Posterior vena cava (tissue), 2 donors: Measurements from ENCODE around the gene EFNA5. TPM values are rescaled to one million over a fixed set of nuclear protein-coding genes. Genes with fewer than 3 reads are reported as not detected.
A peak's percentile ranks its signal among the peaks of the same experiment; 100 is the strongest.

Experiments
- DNase-seq: peaks from one replicate; pipeline ENCODE4 v3.0.0-alpha.2; 2020; ENCODE audit warnings: low spot score
- intact Hi-C, 2 donors: fragments of 100-400 bp; cut with DNase I; formaldehyde crosslinking; loops; one replicate each; pipeline versions ENCODE4 v1.14.1 to v1.14.2; 2022 to 2023
- total RNA-seq, 2 donors: library from RNA; stranded (reverse); fragmentation: NEBNext Ultra II Directional; extraction: Animal tissue kit (Norgen Biotek cat#: 25700); gene quantifications; one replicate each; pipeline ENCODE4 v1.2.1, GENCODE V29; 2021
- donor health status: DM: yes; HTN: yes; CAD: no.
- donor health status: DM: yes; HTN: yes; CAD: no.

EFNA5 gene
- total RNA-seq, 2 donors from 2014 or later: 4.2 to 10.2 TPM

DNA sequence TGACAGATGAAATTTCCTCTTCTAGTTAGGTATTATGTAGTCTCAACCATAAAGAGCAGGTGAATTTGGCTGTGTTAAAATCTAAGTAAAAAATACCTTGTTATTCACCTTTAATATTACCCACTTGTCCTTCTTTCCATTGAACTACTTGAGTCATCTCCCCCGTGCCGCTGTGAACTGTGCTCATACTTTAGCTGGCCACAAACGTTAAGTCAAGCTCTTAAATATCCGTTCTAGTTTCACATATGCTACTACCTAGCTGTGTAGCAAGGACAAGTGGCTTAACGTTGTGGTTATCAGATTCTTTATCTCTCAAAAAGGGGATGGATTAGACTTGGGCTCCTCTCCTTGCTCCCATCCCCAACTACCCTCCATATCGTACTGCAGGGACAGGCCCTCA is 110.4 kb downstream of the EFNA5 start:
- intact Hi-C loops: no loop called here
- no peak for DNase-seq

- intact Hi-C loops: no loop called here
- DNase-seq: no peak
These were observed 111.8 kb downstream of the EFNA5 start for GRCh38 chr5:107558823-107559375.

DNA sequence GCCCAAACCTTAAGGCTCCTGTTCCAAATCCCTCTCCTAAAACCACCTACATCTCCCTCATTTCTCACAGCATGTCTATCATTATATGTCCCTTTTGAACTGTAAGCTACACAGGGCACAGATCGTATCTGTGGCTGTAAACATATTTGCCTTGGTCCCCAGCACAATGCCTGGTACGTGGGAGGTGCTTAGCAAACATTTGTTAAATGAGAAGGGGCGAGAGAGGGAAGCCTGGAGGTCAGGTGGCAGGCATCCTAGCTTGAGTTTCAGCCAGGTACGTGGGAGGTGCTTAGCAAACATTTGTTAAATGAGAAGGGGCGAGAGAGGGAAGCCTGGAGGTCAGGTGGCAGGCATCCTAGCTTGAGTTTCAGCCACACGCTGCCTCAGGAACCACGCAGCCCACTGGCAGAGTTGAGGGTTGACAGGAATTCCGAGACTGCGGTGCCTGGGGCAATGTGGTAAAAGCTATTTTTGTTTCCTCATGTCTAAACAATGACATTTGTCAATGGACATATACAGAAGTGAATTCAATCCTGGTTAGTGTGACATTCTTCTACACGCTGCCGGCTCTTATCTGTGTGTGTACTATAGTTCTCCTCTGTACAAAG is 113.6 kb downstream of the EFNA5 start:
- DNase-seq: no peak
- intact Hi-C loops: no loop called here

GRCh38 chr5:107556575-107556974 is 114.2 kb downstream of the EFNA5 start:
- DNase-seq: no peak
- intact Hi-C loops: no loop called here

DNA sequence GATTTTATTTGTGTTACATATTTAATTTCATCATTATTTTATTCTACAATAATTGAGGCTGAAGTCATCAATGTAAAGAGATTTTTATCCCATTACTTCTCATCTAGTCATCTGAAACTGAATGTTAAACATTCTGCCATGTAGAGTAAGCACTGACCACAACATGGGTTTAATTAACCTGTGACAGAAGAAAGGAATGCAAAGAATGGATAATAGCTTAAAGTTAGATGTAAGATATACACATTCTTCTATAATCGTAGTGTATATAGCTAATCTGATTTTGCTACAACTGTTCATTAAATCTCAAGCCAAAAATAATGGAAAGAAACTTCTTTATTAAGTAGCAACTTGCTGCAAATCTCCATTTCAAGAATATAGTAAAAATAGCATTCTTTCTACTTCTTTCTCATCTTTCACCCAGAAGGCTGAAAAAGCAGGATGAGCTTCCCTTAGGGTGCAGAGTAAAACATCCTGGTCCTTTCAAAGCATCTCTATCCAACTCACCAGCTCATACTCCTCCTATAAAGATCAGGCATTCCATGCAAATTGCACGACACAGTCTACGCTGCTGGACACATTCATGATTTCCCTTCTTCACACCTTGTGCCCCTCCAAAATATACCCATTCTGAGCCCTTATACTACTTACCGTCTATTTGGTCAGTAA is 115.2 kb downstream of the EFNA5 start:
- intact Hi-C loops: no loop called here
- DNase-seq: no peak

- intact Hi-C loops: no loop called here
- DNase-seq: no peak
These were observed 115.8 kb downstream of the EFNA5 start for GRCh38 chr5:107554776-107555424.

DNA sequence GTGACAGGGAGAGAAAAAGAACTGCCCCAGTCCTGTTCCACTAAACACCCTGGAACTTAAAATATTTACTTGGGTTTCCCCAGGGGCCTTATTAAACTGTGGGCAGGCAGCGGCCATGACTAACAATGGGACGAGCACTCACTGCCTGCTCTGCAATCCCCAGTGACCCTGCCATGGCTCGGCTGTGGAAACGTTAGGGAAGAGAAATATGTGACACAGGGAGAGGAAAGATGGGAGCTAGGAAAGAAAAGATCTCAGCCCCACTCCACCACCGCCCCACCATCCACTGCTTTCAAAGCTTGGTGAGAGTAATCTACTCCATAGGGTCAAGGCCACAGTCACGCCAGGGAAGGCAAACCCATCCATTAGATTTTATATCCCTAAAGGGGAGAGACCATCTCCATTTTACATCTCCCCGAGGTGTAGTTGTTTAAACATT is 117.6 kb downstream of the EFNA5 start:
- intact Hi-C loops: no loop called here
- DNase-seq: no peak

GRCh38 chr5:107551088-107551487 is 119.6 kb downstream of the EFNA5 start:
- DNase-seq: no peak
- intact Hi-C loops: no loop called here

DNA sequence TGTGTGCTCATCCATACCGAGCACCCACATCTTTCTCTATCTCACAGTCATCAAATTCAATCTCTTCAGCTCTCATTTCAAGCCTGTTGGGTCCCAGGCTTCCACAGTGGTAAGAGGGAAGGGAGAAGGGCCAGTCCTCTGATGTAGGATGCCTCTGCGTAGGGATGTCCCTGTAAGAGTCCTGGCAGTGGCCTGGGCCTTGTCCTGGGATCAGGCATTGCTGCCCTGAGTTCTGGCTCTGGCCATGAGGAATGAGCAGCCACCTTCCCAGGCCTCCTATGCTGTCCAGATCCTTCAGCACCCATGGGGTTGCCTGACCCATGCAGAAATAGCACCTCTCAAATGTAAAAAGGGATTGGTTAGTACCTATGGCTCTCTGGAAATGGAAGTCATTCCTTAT is 121.2 kb downstream of the EFNA5 start:
- intact Hi-C loops: no loop called here
- no peak for DNase-seq

DNA sequence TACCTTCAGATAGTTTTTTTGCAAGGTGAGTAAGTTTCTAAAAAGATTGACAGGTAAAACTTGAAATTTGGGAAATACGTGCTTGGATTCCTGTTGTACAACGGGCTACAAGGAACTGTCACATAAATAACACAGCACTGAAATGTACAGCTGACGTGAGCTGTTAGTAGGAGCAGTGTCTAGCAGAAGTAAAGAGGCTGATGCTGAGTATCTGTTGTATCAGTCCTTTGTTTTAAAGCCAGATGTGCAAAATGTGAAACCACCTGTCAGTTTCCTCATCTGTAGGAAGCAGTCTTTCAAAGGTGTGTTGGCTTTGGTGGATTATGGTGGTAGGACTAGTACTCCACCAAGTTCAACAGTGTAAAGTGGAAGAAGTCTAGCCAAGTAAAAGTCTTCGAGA is 122.3 kb downstream of the EFNA5 start:
- intact Hi-C loops: no loop called here
- DNase-seq: no peak

DNA sequence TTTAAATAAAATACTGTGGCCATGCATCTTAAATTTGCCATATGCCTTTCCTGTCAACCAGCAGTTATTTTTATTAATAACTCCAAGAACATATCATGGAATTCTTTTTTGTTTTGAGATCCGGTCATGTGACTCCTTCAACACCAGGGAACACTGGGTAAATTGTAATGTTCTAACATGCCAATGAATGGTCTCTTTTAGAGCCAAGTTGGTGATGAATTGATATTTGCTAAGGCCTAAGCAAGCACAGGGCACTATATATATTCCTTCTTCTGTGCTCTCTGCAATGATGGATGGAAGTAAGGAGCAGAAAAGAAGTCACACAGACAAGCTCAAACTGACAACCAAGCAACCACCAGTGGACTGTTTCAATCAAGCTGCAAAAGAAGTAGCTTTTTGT is 124.0 kb downstream of the EFNA5 start:
- no peak for DNase-seq
- intact Hi-C loops: no loop called here

DNA sequence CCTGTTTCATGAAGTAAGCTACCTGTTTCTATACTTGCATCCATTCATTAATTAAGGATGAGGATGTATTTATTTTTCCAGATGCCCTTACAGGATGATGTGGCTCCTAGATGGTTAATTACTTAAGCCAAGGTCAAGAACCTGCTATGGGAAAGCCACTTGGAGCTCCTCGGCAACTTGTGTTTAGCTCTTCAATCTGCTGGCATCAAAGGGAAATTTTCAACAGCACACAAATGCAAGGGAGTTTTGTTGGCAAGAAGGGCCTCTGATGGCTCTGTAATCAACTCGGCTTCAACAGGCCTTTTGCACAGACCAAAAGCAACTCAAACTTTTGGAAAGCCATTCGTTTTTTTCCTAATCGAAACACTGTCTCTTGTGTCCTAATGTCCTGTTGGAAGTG is 125.3 kb downstream of the EFNA5 start:
- intact Hi-C loops: no loop called here

DNA sequence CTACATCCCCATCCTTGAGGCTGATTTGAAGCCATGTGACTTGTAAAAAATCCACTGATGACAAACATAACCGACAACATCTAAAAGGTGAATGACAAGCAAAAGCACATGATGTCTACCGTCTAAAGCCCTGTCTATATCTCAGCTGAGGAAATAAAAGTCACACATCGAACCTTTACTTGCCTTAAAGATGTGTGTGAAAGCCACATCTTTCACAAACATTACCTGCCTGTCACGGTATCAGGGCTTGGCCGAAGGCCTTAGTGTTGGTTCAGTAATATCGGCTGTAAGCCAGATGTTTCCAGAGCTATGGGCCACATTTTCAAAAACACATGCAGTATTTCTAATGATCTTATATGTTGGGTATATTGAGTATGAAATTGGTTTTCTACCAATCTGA is 125.8 kb downstream of the EFNA5 start:
- no peak for DNase-seq
- intact Hi-C loops: no loop called here

More for the DNA sequence above, 125.3 kb downstream of the EFNA5 start:
- DNase-seq: no peak

GRCh38 chr5:107544476-107544875 is 126.3 kb downstream of the EFNA5 start:
- intact Hi-C loops: no loop called here
- no peak for DNase-seq

DNA sequence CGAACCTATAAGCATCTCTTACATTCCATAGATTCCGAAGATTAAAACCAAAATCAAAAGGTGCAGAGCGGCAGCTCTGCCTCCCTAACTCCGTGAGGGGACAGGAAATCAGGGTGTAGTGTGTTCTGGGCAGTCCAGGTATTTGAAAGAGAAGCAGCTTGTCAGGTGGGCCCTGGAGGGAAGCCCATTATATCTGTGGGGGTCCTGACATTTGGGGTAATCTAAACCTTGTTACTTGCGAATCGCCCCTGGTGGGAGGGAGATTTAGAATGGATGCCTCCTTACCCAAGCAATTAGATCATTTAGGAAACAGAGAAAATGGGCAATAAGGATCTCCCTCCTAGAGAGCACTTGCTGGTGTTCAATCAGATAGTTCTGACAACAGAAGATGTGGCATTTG is 126.9 kb downstream of the EFNA5 start:
- intact Hi-C loops: no loop called here
- no peak for DNase-seq

GRCh38 chr5:107542831-107543231 is 127.9 kb downstream of the EFNA5 start:
- DNase-seq: peak; percentile 91
- intact Hi-C loops: no loop called here

GRCh38 chr5:107542428-107542827 is 128.3 kb downstream of the EFNA5 start:
- intact Hi-C loops: no loop called here
- DNase-seq: peak; percentile 92

DNA sequence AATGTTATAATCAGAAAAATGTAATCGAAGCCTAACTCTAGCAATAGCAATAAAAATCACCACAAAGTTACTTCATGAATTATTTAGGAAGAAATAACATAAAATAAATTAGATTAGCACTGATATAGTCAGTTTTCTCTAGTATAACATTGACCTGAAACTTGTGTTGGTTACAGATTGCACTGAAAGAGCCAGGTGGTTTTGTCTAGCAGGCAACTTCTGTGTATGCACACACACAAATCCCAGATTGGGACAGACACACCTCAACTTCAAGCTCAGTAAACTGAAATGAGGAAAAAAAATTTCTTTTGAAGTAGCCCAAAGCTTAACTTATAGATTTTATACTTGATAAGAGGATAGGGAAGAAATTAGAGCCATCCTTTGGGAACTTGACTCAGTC is 129.3 kb downstream of the EFNA5 start:
- no peak for DNase-seq
- intact Hi-C loops: no loop called here

DNA sequence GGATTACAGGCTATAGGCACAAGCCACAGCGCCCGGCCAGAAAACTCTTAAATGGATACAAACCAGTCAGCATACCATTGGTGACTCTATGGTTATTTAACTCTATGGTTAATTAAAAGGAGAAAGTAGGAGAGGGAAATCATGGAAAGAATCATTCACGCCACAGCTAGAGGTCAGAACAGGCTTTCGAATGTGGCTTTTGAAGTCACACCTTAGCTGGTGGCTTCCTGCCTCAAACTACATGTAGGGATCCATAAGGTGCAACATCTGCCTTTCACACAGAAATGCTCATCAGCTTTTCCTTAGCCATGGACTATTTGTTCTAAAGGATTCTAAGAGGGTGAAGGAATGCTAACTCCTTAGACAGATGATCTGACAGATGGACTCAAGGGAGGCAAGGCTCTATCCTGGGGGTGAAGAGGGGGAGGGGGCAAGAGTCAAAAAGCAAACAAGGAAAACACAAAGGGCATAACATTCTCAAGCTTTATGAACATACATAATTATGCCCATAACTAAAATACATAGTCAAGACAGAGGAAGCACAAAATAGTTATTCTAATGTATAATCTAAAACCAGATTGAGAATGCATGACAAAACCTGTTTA is 130.9 kb downstream of the EFNA5 start:
- intact Hi-C loops: no loop called here
- no peak for DNase-seq

DNA sequence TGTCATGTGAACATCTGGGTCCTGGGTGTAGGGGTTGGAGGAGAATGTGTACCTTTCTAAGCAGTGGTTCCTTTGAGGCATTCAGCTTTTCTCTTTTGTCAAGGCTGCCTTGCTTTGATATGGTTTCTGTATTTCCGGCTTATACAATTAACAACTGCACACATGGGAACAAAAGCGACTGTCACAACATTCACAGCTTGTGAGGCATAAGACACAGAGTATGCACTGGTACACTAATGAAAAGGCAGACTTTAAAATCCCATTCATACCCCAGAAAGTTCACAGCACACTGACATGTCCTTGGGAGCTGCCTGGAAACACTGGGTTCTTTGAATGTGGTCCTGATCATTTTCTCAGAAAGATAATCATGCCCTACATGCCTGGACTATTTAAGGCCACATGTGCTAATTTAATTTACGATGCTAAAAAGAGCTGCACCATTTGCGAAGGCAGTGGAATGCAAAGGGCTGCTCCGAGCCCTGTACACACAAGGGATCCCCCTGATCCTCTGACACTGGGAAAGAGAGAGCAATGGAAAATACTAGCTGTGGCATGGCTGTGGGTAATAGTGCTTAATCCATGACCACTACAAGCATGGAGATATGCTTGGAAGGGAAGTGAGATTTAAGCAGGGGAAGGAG is 131.8 kb downstream of the EFNA5 start:
- no peak for DNase-seq
- intact Hi-C loops: no loop called here
